ENCODE measurements around the gene BNC2.

BNC2 gene

DNA sequence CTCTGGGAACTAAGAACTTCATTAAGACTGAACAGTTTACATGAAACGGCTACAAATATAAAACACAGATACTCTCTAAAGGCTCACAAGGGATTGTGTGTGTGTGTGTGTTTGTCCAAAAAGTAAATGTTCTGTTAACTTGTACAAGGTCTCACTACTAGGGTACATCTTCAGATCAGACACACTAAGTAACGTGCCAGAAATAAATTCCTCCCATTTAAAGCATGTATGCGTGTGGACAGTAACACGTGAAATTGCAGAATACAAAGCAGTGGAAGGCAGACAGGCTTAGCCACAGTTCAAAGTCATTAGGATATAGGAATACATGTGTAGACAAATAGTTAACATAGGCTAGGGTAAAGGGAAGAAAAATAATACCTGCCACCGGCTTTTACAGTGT lies 1.8 kb downstream of the BNC2 start:
- DNase-seq, result no peak

- DNase-seq, result no peak
Observed at GRCh38 chr9:16867576-16868311, 2.7 kb downstream of the BNC2 start.

- DNase-seq, result no peak
Observed at GRCh38 chr9:16866587-16866986, 3.9 kb downstream of the BNC2 start.

- no peak for DNase-seq
Observed at GRCh38 chr9:16864649-16865434, 5.6 kb downstream of the BNC2 start.

GRCh38 chr9:16848179-16848578 lies 22.3 kb downstream of the BNC2 start:
- DNase-seq, result no peak

DNA sequence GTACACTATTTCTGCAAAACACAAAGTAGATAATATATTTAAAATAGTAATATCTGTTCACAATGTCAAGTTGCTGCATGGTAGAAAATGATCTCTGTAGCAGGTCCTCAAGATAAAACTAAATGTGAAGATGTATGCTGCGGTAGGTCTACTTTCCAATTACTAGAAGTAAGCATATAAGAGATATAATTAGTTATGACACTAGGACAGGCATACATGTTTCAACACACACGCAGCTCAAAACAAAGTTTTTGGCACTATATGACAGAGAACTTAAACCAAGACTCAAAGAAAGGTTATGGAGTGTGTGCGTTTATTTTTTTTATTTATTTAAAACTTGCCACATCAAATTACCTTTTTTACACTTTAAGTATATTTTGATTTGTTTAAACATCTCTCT lies 23.5 kb downstream of the BNC2 start:
- no peak for DNase-seq

- no peak for DNase-seq
Observed at GRCh38 chr9:16846367-16846766, 24.1 kb downstream of the BNC2 start.

- no peak for DNase-seq
Observed at GRCh38 chr9:16834817-16835216, 35.7 kb downstream of the BNC2 start.

- no peak for DNase-seq
Observed at GRCh38 chr9:16833296-16833835, 37.1 kb downstream of the BNC2 start.

DNA sequence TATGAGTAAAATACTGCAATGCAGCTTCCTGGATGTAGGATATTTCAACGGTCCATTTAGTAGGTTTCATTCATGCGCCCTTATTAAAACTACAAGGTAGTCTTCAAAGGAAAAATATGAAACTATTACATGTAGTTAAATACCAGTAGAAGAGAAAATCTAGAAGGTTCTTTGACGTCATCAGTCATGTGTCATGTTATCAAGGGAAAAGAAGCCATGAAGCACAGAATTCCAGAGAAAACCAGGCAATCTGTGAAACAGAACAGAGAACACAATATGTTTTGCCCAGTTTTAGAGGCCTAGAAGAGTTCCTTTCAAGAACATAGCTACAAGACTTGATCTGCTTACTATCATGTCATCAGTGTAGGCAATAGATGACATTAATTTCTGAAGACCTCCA lies 38.4 kb downstream of the BNC2 start:
- no peak for DNase-seq

DNA sequence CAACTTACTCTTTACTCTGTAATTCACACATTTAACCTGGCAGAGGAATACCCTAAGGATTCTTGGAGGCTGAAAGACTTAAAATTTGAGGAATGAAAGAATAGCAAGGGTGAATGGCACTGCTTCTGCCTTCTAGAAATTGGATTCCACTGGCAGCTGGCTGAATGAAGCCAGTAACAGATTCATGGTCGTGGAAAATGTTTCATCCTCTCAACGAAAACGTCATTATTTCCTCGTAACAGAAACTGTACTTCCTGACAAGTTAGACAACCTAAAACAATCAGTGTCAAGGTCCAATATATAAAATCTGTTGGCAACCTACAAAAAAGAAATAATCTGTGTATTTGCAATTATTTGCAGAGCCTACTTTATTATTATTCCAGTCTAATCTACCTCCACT lies 39.7 kb downstream of the BNC2 start:
- DNase-seq, result no peak

DNA sequence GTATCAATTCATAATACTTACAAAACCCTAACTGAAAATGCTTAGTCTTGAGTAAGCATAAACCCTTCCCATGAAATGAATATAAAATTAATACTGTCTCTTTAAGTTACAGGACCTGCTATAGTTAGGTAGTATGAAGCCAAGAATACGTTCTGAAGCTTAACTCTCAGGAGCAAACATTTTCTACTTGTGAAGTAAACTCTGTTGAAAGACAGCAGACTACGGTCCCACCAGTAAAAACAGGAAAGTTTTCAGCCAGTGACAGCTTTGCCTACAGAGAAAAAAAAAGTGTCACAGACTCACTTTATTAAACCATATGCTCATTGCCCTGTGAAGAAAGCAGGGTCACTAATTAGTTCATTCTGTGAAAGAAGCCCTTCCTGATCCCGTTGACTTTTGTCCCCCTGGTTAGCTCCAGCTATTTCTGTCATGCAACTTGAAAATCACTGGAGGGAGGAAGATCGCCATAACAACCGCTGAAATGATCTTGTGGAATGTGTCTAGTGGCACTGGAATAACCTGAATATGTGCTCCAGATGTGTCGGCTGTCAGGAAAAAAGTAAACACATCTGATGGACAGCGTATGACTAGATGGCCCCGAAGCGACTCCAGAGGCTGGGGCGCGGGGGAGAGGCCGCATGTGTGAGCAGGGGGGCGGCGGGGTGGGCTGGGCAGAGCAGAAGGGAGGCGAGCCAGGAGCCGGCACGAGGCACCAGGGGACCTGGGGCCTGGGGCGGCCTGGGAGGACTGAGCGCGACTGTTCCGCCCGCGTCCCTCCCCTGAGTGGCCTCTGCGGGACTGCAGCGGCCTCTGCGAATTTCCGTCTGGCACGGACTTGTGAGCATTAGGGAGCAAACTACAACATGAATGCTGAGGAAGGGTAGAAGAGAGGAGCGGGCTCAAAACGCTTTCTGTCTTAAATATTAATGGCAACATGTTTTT lies 41.9 kb downstream of the BNC2 start:
- DNase-seq, result no peak

- DNase-seq, result no peak
Observed at GRCh38 chr9:16825971-16826625, 44.4 kb downstream of the BNC2 start.

GRCh38 chr9:16825331-16825725 lies 45.1 kb downstream of the BNC2 start:
- DNase-seq, result no peak

DNA sequence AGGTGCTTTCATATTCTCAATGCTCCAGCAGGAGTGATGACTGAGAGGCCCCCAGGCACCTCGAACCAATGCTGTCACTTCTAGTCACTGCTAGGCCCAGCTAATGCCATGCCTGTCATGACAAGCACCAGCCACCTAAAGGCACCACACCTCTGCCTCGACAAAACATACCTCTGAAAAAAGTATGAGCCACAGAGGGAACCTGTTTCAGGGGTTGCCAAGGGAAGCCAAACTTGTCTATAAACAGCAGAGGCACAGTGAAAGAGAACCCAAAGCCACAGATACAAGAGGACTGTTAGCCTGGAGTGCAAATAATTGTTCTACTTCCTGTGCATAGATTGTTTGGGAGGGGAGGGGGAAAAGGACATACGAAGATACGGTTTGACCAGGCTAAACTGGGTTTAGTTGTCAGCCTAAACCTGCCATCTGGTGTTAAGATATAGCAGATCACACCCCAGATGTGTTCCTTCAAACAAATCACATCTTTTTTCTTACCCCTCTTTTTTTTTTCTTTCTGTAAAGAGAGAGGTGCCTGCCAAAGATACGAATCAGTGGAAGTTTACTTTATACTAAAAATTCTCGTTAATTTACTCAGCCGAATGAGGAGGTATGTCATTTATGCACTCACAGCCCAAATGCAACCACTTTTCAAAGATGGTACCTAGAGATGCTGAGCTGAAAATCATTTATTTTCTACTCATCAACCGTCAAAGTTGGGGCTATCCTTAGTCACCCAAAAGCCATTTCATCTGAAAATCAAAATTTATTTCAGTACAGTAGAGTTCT lies 45.7 kb downstream of the BNC2 start:
- no peak for DNase-seq

DNA sequence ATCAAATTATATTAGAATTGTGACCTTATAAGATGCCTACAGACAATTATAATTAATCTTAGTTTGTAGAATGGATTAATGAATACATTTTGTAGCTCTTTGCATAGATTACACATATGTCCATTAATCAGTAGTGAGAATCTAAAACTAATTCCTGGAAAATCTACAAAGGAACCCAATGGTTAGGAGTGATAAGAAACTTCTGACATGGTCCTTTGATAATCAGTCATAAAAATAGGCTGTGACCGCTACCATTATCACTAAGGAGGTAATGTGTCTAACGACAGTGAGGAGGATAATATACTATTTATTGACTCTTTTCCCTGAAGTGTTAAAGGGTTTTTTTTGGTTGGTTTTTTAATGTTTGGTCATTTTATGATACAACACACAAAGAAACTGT lies 46.6 kb downstream of the BNC2 start:
- no peak for DNase-seq

DNA sequence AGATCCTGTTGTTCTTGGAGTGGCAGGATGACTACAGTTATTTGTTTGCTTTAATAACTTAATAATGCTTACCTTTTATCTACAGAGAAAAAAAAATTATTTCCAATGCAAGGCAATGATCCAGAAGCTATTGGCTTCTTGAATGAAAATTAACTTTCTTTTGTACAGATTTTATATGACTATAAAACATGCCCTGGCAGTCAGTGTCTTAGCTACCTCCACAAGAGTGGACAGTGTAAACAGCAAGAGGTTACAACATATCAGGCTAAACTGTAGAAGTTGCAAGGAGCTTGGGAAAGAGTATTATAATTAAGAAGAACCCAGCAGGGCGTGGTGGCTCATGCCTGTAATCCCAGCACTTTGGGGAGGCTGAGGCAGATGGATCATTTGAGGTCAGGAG lies 49.1 kb downstream of the BNC2 start:
- DNase-seq, result no peak

DNA sequence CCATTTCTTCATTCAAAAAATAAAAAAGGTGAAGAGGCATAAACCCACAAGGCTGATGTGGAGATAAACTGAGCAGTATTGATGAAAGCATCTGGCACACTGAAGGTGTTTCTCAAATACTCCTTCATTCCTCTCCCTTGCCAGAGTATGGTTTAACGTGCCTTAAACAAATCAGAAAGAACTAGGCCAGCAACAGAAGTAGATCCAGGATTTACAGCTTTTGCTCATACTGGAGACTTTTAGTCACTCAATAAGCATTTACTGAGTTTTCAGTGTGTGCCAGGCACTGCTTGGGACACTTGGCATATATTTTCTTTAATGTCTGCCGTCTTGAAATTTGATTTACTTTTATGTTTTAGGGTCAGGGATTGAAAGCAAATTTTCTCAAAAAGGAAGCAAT lies 53.0 kb downstream of the BNC2 start:
- DNase-seq, result no peak

GRCh38 chr9:16817002-16817401 lies 53.5 kb downstream of the BNC2 start:
- no peak for DNase-seq

DNA sequence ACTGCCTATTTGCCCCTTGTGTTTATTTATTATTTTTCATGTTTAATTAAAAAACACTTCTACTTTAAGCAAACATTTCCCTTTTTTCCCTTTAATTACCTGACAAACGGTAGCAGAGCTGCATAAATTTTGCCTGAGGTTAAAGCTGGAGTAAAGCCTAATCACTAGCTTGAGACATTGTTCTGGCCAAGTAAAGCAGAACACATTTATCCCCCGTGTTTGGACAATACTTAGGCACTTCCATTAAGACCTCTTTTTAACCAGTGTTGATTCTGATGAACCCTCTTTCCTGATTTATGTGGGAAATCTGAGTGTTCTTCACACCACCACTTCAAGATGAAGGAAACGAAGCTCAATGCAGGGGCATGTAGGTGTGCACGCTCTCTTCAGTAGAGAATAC lies 54.5 kb downstream of the BNC2 start:
- DNase-seq, result no peak

- DNase-seq, result no peak
Observed at GRCh38 chr9:16815079-16815478, 55.4 kb downstream of the BNC2 start.

- no peak for DNase-seq
Observed at GRCh38 chr9:16813838-16814237, 56.6 kb downstream of the BNC2 start.
